Suprapubic skin (tissue), 4 donors: Measurements from ENCODE around the gene RBMS1. TPM values are rescaled to one million over a fixed set of nuclear protein-coding genes. Genes with fewer than 3 reads are reported as not detected.

Source experiments
- DNase-seq, 2 donors: peaks; one replicate each; pipeline ENCODE4 v3.0.0-alpha.2; 2019; ENCODE audit warnings: low spot score in 2 of 2
- H3K27ac ChIP-seq: fragments of 200-600 bp; sonication (generic); one replicate; pipeline ENCODE4 v1.5.1; 2019
- H3K27me3 ChIP-seq: fragments of 200-600 bp; sonication (generic); one replicate; pipeline ENCODE4 v1.5.1; 2019
- H3K36me3 ChIP-seq: fragments of 200-600 bp; sonication (generic); one replicate; pipeline ENCODE4 v1.5.1; 2019
- H3K4me1 ChIP-seq: fragments of 200-600 bp; sonication (generic); one replicate; pipeline ENCODE4 v1.5.1; 2019
- H3K4me3 ChIP-seq: fragments of 200-600 bp; sonication (generic); one replicate; pipeline ENCODE4 v1.5.1; 2019; ENCODE audit warnings: mild to moderate bottlenecking
- H3K9me3 ChIP-seq: fragments of 200-600 bp; sonication (generic); one replicate; pipeline ENCODE4 v1.5.1; 2019
- EP300 ChIP-seq: sonication (generic); formaldehyde crosslinking; IDR thresholded peaks from one replicate; pipeline ENCODE4 v1.6.1; 2017; ENCODE audit warnings: antibody characterized with exemption
- POLR2A ChIP-seq, 2 donors: fragments of 450-650 bp; IDR thresholded peaks; one replicate each; pipeline ENCODE4 v1.6.1; 2017; ENCODE audit warnings: antibody characterized with exemption in 2 of 2, mild to moderate bottlenecking in 2 of 2, moderate library complexity in 2 of 2
- POLR2AphosphoS5 ChIP-seq, 3 donors: sonication (generic); formaldehyde crosslinking; IDR thresholded peaks; one replicate each; pipeline ENCODE4 v1.6.1; 2017; ENCODE audit warnings: antibody characterized with exemption in 3 of 3
- WGBS: methylation state at CpG from one replicate; pipeline ENCODE4 v1.1.5; 2018; 5-methylcytosine and 5-hydroxymethylcytosine counted together
- total RNA-seq, 4 donors: library from RNA; depleted of rRNA; stranded (reverse); fragments of >200 nt; gene quantifications; one replicate each; pipeline ENCODE4 v1.1.0, GENCODE V29; 2016
- TF ChIP-seq, protein P1 (sequence below), 2 donors: fragments of 200-600 bp in 1 of 2; fragments of 450-650 bp in 1 of 2; sonication (generic) in 1 of 2; IDR thresholded peaks; one replicate each; pipeline ENCODE4 v1.5.1; 2016 to 2019; ENCODE audit warnings: antibody characterized with exemption in 2 of 2, mild to moderate bottlenecking in 1 of 2, moderate library complexity in 1 of 2

Gene RBMS1
- total RNA-seq, 4 donors from 2014 or later, result 55.7 to 92.2 (median 62.2) TPM

DNA sequence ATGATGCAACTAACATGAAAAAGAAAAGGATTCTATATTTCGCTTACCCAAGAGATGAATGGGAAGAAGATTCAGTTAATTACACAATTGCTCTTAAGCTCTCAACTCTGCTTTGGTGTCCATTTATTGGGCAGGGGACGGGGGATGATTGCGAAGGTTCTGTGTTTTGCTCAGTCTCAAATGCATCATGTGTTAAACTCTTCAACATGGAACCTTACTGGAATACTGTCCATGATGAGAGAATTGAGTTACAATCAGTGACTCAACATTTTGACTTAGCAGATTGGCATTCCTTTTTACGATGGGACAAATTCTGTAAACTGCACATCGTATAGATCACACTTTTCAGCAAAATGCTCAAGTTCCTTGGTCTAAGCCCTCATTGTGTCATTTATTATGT is 135.6 kb downstream of the RBMS1 start:
- WGBS, result 70% methylated on average over 5 of the region's 5 CpGs
- H3K36me3 ChIP-seq, result no peaks in the 10 kb centered on the region
- H3K9me3 ChIP-seq, result no peaks in the 10 kb centered on the region
- H3K27me3 ChIP-seq, result no peaks in the 10 kb centered on the region
- TF ChIP-seq POLR2AphosphoS5 (IDR thresholded peaks at IDR 0.05), result no peak
- no peak for DNase-seq
- no peak overlapping the region for H3K27ac ChIP-seq
- H3K4me3 ChIP-seq, result no peak overlapping the region
- peaks cover 16% of the 10 kb centered on the region for H3K4me1 ChIP-seq

DNA sequence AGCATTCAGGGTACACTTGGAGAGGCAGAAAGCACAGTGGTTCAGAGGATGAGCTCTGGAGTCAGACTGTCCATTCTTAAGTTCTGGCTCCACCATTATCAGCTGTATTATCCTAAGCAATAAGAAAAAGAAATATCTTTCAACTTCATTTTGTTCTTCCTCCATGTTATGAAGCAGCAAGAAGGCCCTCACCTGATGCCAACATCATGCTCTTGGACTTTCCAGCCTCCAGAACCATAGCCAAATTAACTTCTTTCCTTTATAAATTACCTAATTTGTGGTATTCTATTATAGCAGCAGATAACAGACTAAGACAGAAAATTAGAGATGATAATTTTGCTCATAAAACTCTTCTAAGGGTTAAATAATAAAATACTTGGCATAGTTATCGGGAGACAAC is 137.1 kb downstream of the RBMS1 start:
- Histone ChIP-seq H3K4me3 (no peak overlapping the region), H3K4me1 (peaks cover 32% of the 10 kb centered on the region), H3K27ac (no peak overlapping the region), H3K27me3 (no peaks in the 10 kb centered on the region), H3K36me3 (no peaks in the 10 kb centered on the region), H3K9me3 (no peaks in the 10 kb centered on the region)
- no peak for DNase-seq
- TF ChIP-seq, protein P1, sequence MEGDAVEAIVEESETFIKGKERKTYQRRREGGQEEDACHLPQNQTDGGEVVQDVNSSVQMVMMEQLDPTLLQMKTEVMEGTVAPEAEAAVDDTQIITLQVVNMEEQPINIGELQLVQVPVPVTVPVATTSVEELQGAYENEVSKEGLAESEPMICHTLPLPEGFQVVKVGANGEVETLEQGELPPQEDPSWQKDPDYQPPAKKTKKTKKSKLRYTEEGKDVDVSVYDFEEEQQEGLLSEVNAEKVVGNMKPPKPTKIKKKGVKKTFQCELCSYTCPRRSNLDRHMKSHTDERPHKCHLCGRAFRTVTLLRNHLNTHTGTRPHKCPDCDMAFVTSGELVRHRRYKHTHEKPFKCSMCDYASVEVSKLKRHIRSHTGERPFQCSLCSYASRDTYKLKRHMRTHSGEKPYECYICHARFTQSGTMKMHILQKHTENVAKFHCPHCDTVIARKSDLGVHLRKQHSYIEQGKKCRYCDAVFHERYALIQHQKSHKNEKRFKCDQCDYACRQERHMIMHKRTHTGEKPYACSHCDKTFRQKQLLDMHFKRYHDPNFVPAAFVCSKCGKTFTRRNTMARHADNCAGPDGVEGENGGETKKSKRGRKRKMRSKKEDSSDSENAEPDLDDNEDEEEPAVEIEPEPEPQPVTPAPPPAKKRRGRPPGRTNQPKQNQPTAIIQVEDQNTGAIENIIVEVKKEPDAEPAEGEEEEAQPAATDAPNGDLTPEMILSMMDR (IDR thresholded peaks at IDR 0.05), result no peak
- TF ChIP-seq POLR2A (IDR thresholded peaks at IDR 0.05), result no peak
- no peak for TF ChIP-seq EP300
- no peak for TF ChIP-seq POLR2AphosphoS5 (IDR thresholded peaks at IDR 0.05)
- WGBS, result 68% methylated on average over 1 of the region's 1 CpG

DNA sequence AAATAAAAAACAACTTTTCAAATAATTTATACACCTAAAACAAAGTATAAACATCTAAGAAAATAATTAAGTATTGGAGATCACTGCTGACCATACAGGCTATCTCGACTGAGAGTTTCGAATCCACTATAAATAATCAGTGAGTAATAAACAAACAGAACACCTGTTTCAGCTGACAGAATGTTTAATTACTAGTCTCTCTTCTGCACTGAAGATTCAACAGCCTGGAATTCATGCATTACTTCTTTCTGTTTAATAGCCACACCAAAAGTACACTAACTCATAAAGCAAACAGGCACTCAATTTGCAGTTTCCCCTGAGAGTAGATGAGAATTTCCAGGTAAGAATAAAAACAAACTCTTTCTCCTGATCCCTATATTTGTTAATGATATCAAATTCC is 138.5 kb downstream of the RBMS1 start:
- Histone ChIP-seq H3K4me3 (no peak overlapping the region), H3K4me1 (peaks cover 38% of the 10 kb centered on the region), H3K27me3 (no peaks in the 10 kb centered on the region), H3K27ac (no peak overlapping the region), H3K9me3 (no peaks in the 10 kb centered on the region), H3K36me3 (no peaks in the 10 kb centered on the region)
- WGBS, result 71% methylated on average over 2 of the region's 2 CpGs
- TF ChIP-seq EP300 (no peak), POLR2A (IDR thresholded peaks at IDR 0.05) (no peak), POLR2AphosphoS5 (IDR thresholded peaks at IDR 0.05) (no peak)
- TF ChIP-seq, protein P1 (IDR thresholded peaks at IDR 0.05), result no peak
- DNase-seq, result no peak

DNA sequence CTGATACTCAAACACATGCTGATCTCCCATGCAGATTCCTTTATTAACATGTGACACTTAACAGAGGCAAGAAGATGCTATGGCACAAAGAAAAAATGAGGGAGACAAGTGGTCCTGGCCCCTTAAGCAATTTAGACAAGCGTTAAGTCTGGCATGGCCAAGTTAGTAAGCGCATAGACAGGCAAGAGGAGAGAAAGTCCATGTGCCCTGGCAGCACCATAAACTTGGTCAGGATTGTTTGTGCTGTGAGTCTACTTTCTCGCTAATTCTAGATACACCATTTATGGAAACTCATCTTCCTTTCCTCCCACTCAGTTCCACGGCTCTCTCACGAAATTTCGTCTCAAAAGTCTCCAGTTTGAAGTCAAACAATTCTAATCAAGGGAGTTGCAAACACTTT is 138.9 kb downstream of the RBMS1 start:
- no peak overlapping the region for H3K4me3 ChIP-seq
- 86% methylated on average over 6 of the region's 6 CpGs for WGBS
- H3K27me3 ChIP-seq, result no peaks in the 10 kb centered on the region
- H3K9me3 ChIP-seq, result no peaks in the 10 kb centered on the region
- no peak overlapping the region for H3K27ac ChIP-seq
- DNase-seq, result no peak
- H3K36me3 ChIP-seq, result no peaks in the 10 kb centered on the region
- H3K4me1 ChIP-seq, result peaks cover 38% of the 10 kb centered on the region
- no peak for TF ChIP-seq POLR2A (IDR thresholded peaks at IDR 0.05)
- TF ChIP-seq, protein P1 (IDR thresholded peaks at IDR 0.05), result no peak
- TF ChIP-seq POLR2AphosphoS5 (IDR thresholded peaks at IDR 0.05), result no peak
- TF ChIP-seq EP300, result no peak

DNA sequence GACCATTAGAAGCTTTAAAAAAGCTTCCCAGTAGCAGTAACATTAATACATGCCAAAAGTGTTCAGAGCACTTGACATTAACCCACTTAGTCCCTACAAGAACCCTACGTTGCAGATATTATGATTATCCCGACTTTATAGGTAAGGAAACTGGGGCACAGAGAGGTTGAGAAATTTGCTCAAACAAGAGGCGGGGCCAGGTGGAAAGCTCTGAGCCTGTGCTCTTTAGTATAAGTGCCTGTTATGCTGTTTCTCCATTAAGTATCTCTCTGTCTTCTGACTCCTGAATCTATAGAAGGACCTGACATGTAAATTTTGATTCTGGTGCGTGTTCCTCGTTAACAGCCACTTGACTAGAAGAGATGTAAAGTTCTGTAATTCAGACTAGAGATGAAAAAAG is 139.8 kb downstream of the RBMS1 start:
- no peaks in the 10 kb centered on the region for H3K36me3 ChIP-seq
- no peaks in the 10 kb centered on the region for H3K9me3 ChIP-seq
- no peak for DNase-seq
- H3K27ac ChIP-seq, result no peak overlapping the region
- no peaks in the 10 kb centered on the region for H3K27me3 ChIP-seq
- peaks cover 38% of the 10 kb centered on the region for H3K4me1 ChIP-seq
- WGBS, result 93% methylated on average over 5 of the region's 5 CpGs
- TF ChIP-seq, protein P1 (IDR thresholded peaks at IDR 0.05), result no peak
- TF ChIP-seq EP300, result no peak
- TF ChIP-seq POLR2A (IDR thresholded peaks at IDR 0.05), result no peak
- no peak for TF ChIP-seq POLR2AphosphoS5 (IDR thresholded peaks at IDR 0.05)
- H3K4me3 ChIP-seq, result no peak overlapping the region

DNA sequence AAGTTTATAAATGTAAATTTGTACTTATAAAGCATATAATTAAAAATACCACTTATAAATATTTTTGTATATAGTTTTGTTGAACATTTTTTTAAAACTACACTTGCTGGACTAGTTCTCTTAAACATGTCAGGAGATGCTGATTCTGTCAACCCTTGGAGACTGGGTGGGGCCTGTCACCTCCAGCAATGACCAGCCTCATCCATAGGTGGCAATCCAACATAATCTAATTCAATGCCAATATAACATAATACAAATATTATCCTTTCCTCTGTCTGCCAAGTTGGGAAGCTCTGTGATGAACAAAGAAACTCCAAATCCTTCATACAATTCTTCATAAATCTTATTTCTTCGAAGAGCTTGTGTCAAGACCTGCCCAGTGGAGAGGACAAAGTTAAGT is 140.4 kb downstream of the RBMS1 start:
- H3K4me1 ChIP-seq, result peaks cover 38% of the 10 kb centered on the region
- H3K36me3 ChIP-seq, result no peaks in the 10 kb centered on the region
- no peaks in the 10 kb centered on the region for H3K27me3 ChIP-seq
- H3K4me3 ChIP-seq, result no peak overlapping the region
- no peak for DNase-seq
- no peak overlapping the region for H3K27ac ChIP-seq
- no peak for TF ChIP-seq EP300
- TF ChIP-seq, protein P1 (IDR thresholded peaks at IDR 0.05), result no peak
- TF ChIP-seq POLR2AphosphoS5 (IDR thresholded peaks at IDR 0.05), result no peak
- TF ChIP-seq POLR2A (IDR thresholded peaks at IDR 0.05), result no peak
- 46% methylated on average over 1 of the region's 1 CpG for WGBS
- H3K9me3 ChIP-seq, result no peaks in the 10 kb centered on the region
